Spleen (tissue), 11 donors: ENCODE results near the gene RGS19. TPM values are rescaled to one million over a fixed set of nuclear protein-coding genes. Genes with fewer than 3 reads are reported as not detected.

Source experiments
- DNase-seq: peaks from one replicate; pipeline ENCODE4 v3.0.0-alpha.2; 2020
- H3K27ac ChIP-seq, 8 donors: fragments of 200-600 bp; sonication (generic) in 7 of 8; 1 replicate in 4 of 8; 2 replicates in 4 of 8; pipeline versions ENCODE4 v1.5.0 to v1.8.0; 2016 to 2021; ENCODE audit warnings: inconsistent platforms in 4 of 8, mild to moderate bottlenecking in 4 of 8, moderate library complexity in 1 of 8
- H3K27me3 ChIP-seq, 7 donors: fragments of 200-600 bp; sonication (generic) in 6 of 7; replicated peaks in 1 of 7; 1 replicate in 4 of 7; 2 replicates in 3 of 7; pipeline versions ENCODE4 v1.5.0 to v1.8.0; 2016 to 2021; ENCODE audit warnings: inconsistent platforms in 3 of 7, mild to moderate bottlenecking in 1 of 7
- H3K36me3 ChIP-seq, 6 donors: fragments of 200-600 bp; sonication (generic) in 5 of 6; 1 replicate in 4 of 6; 2 replicates in 2 of 6; pipeline versions ENCODE4 v1.5.0 to v1.8.0; 2016 to 2021; ENCODE audit warnings: inconsistent platforms in 2 of 6
- H3K4me1 ChIP-seq, 6 donors: fragments of 200-600 bp; sonication (generic) in 5 of 6; 1 replicate in 3 of 6; 2 replicates in 3 of 6; pipeline versions ENCODE4 v1.5.0 to v1.8.0; 2016 to 2021; ENCODE audit warnings: inconsistent platforms in 3 of 6
- H3K4me3 ChIP-seq, 8 donors: fragments of 200-600 bp; sonication (generic) in 7 of 8; 1 replicate in 4 of 8; 2 replicates in 4 of 8; pipeline versions ENCODE4 v1.5.0 to v1.8.0; 2016 to 2021; ENCODE audit warnings: inconsistent platforms in 4 of 8, mild to moderate bottlenecking in 4 of 8, moderate library complexity in 2 of 8
- H3K9me3 ChIP-seq, 8 donors: fragments of 200-600 bp; sonication (generic) in 7 of 8; 1 replicate in 4 of 8; 2 replicates in 4 of 8; pipeline versions ENCODE4 v1.5.0 to v1.8.0; 2016 to 2021; ENCODE audit warnings: inconsistent platforms in 4 of 8
- POLR2A ChIP-seq, 3 donors: fragments of 450-650 bp; IDR thresholded peaks; one replicate each; pipeline ENCODE4 v1.5.1; 2017; ENCODE audit warnings: antibody characterized with exemption in 3 of 3, mild to moderate bottlenecking in 1 of 3
- POLR2AphosphoS5 ChIP-seq, 3 donors: sonication (generic); formaldehyde crosslinking; IDR thresholded peaks; one replicate each; pipeline ENCODE4 v1.5.1; 2017; ENCODE audit warnings: antibody characterized with exemption in 3 of 3
- WGBS, 5 donors: extraction: QIAGEN DNeasy Blood & Tissue Kit in 3 of 5; methylation state at CpG; one replicate each; pipeline versions ENCODE4 v1.1.5 to v1.1.7; 2013 to 2018; 5-methylcytosine and 5-hydroxymethylcytosine counted together
- intact Hi-C: fragments of 100-400 bp; cut with DNase I; formaldehyde crosslinking; loops from one replicate; pipeline ENCODE4 v1.15.0; 2023; ENCODE audit warnings: low total_unique reads
- polyA plus RNA-seq, 3 donors: library from polyadenylated mRNA; stranded (reverse); fragments of 200-250 nt; gene quantifications; one replicate each; pipeline ENCODE4 v1.2.1, GENCODE V29; 2013
- total RNA-seq, 7 donors: library from RNA; depleted of rRNA in 3 of 7; stranded (reverse); fragments of >200 nt in 3 of 7; fragmentation: NEBNext Ultra II Directional in 4 of 7; extraction: Animal tissue kit (Norgen Biotek cat#: 25700) in 4 of 7; gene quantifications; one replicate each; pipeline versions ENCODE4 v1.1.0 to v1.2.1, GENCODE V29; 2016 to 2021
- TF ChIP-seq, protein P1 (sequence below), 11 experiments: fragments of 200-600 bp in 7 of 11; fragments of 450-650 bp in 4 of 11; sonication (generic) in 4 of 11; IDR thresholded peaks in 8 of 11; conservative IDR thresholded peaks in 3 of 11; 1 replicate in 7 of 11; 2 replicates in 4 of 11; pipeline versions ENCODE4 v1.4.0 to v1.8.0; 2016 to 2021; ENCODE audit warnings: antibody characterized with exemption in 11 of 11, inconsistent platforms in 4 of 11, mild to moderate bottlenecking in 1 of 11
- donor health status: healthy with polysubstance abuse.
- donor health status: DM: no; HTN: no; CAD: no; lungs with moderate emphysema.
- donor health status: DM: no; HTN: no; CAD: no.
- donor health status: Bipolar disorder and iron deficiency.
- donor health status: healthy.
- donor health status: DM: no; HTN: no; CAD: no.
- donor health status: DM: yes; HTN: yes; CAD: no.

Gene RGS19
- total and polyA plus RNA-seq, 10 donors, result 80.4 to 186 (median 102) TPM

DNA sequence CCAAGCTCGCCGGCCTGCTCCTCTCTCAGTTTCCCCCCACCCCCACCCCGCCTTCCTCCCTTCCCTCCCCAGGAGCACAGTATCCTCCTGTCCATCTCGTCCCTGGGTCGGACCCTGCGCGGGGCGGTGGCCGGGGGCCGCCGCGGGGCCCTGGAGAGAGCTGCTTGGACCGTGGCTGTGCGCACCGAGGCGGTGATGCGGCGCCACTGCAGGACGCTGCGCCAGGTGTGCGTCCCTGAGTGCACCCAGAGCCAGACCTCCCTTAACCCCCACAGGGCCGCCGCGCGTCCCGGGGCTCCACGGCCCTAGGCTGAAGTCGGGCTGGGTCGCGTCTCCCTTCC lies 41.1 kb downstream of the RGS19 start:
- H3K4me3 ChIP-seq, result peak overlapping the region; percentile 52 to 94 (median 66)
- H3K27me3 ChIP-seq, result peaks cover 0 to 63% (median 10%) of the 10 kb centered on the region in 7 donors
- H3K27ac ChIP-seq, result peak overlapping the region in 7 of 8 donors; percentile 59 to 90 (median 86)
- no peak for DNase-seq
- H3K4me1 ChIP-seq, result peaks cover 29 to 94% (median 72%) of the 10 kb centered on the region in 6 donors
- H3K36me3 ChIP-seq, result peaks cover 0 to 26% (median 16%) of the 10 kb centered on the region in 6 donors
- TF ChIP-seq POLR2AphosphoS5 (IDR thresholded peaks at IDR 0.05), result no peak
- WGBS, 5 donors, result 1 to 4% (median 2%) methylated on average over 10 to 30 of the region's 30 CpGs
- intact Hi-C loops, result loop anchor here (10.0 kb wide), 1 partner anchor 53 kb away; the partner anchor contains the start of gene PRPF6
- no peaks in the 10 kb centered on the region for H3K9me3 ChIP-seq

DNA sequence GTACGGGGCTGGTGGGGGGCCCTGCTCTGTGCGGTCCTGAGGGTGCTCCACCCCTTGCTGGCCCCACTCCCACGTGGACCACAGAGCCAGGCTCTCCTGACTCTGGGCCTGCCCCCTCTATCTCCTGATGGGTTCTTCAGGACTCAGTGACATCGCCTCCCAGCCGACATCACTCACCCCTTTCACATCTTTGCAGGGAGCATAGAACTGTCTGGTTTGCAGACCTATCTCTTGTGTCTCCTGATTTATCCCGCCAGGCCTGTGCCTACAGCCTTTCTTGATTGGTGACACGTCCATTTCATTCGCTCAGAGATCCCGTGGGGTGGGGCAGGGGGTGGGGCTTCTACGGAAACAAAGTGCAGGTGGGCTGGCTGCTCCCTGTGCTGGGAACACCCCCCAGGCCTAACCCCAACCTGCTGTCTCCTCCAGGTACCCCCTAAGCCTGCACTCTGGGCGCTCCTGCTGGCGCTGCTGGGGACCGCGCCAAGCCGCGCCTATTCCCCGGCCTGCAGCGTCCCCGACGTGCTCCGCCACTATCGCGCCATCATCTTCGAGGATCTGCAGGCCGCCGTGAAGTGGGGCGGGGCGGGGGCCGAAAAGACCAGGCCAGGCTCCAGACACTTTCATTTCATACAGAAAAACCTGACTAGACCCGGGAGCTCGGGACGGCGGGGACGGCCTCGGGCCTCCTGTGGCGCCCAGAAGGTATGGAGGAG lies 41.7 kb downstream of the RGS19 start:
- DNase-seq, result no peak
- Histone ChIP-seq H3K27me3 (peaks cover 0 to 63% (median 10%) of the 10 kb centered on the region in 7 donors), H3K27ac (peak overlapping the region in 5 of 8 donors; percentile 74 to 90 (median 88)), H3K4me1 (peaks cover 29 to 94% (median 71%) of the 10 kb centered on the region in 6 donors), H3K4me3 (peak overlapping the region in 6 of 8 donors; percentile 57 to 94 (median 72)), H3K36me3 (peaks cover 0 to 31% (median 22%) of the 10 kb centered on the region in 6 donors), H3K9me3 (no peaks in the 10 kb centered on the region)
- TF ChIP-seq, protein P1, sequence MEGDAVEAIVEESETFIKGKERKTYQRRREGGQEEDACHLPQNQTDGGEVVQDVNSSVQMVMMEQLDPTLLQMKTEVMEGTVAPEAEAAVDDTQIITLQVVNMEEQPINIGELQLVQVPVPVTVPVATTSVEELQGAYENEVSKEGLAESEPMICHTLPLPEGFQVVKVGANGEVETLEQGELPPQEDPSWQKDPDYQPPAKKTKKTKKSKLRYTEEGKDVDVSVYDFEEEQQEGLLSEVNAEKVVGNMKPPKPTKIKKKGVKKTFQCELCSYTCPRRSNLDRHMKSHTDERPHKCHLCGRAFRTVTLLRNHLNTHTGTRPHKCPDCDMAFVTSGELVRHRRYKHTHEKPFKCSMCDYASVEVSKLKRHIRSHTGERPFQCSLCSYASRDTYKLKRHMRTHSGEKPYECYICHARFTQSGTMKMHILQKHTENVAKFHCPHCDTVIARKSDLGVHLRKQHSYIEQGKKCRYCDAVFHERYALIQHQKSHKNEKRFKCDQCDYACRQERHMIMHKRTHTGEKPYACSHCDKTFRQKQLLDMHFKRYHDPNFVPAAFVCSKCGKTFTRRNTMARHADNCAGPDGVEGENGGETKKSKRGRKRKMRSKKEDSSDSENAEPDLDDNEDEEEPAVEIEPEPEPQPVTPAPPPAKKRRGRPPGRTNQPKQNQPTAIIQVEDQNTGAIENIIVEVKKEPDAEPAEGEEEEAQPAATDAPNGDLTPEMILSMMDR (IDR thresholded peaks at IDR 0.05 in 8 of 11, conservative IDR thresholded peaks at IDR 0.05 in 3 of 11), result no peak
- no peak for TF ChIP-seq POLR2AphosphoS5 (IDR thresholded peaks at IDR 0.05)
- no peak for TF ChIP-seq POLR2A (IDR thresholded peaks at IDR 0.05)
- intact Hi-C loops, result loop anchor here (10.0 kb wide), 1 partner anchor 53 kb away; the partner anchor contains the start of gene PRPF6
- 11 to 15% (median 12%) methylated on average over 30 to 36 of the region's 36 CpGs for WGBS, 5 donors

DNA sequence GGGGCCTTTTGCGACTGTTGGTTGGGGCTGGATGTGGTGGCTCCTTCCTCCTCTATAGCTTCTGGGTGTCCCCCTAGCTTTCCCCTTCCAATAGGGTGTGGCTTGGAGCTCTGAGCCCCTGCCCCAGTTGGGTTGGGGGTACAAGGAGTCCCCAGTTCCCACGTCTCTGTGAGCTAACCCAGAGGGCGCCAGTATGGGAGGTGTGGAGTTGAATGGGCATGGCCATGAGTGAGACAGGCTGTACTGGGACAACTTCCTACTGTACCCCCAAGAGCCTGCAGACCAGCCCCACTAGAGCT lies 42.2 kb downstream of the RGS19 start:
- H3K9me3 ChIP-seq, result no peaks in the 10 kb centered on the region
- peaks cover 29 to 90% (median 67%) of the 10 kb centered on the region in 6 donors for H3K4me1 ChIP-seq
- 63 to 83% (median 76%) methylated on average over 3 of the region's 3 CpGs for WGBS, 5 donors
- peaks cover 0 to 36% (median 27%) of the 10 kb centered on the region in 6 donors for H3K36me3 ChIP-seq
- peaks cover 0 to 59% (median 6%) of the 10 kb centered on the region in 7 donors for H3K27me3 ChIP-seq
- no peak for DNase-seq
- intact Hi-C loops, result loop anchor here (10.0 kb wide), 1 partner anchor 52 kb away; the partner anchor contains the start of gene PRPF6
- H3K4me3 ChIP-seq, result no peak overlapping the region
- peak overlapping the region in 1 of 8 donors; percentile 50 for H3K27ac ChIP-seq
- TF ChIP-seq POLR2A (IDR thresholded peaks at IDR 0.05) (no peak), POLR2AphosphoS5 (IDR thresholded peaks at IDR 0.05) (no peak)
- TF ChIP-seq, protein P1 (IDR thresholded peaks at IDR 0.05 in 8 of 11, conservative IDR thresholded peaks at IDR 0.05 in 3 of 11), result no peak

DNA sequence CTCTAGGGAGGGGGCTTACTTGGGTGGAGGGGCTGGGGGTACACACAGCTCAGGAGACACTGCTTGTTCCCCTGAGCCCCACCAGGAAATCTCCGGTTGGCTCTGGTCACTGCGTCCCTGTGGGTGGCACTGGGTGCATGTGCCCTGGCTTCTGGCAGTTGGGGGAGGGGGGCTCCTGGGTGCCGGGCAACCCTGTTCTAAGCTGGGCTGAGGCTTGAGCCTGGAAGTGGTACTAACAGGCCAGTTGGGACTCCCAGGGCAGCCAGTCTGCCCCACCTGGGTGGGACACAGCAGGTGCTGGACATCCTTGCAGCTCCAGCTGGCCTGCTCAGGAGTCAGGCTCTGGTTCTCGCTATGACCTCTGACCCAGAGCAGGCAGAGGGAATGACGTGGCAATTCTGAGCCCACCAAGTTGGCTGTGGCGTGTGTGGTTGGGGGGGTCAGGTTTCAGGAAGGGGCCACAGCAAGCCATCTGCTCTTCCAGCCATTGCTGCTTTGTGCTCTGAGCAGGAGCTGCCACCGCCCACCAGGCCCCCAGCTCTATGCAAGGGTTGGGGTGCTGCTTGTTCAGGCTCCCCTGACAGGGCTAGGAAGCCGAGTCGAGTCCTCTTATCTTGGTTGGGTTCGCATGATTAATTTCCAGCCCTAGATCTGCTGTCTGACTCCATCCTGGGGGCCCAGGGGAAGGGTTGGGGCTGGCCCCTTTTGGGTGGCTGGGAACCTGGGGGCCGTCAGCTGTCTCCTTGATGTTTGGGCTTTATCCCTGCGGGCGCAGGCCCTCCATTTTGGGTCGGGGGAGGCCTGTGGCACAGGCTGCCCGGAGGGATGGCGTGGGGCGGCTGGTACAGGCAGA lies 42.7 kb downstream of the RGS19 start:
- intact Hi-C loops, result loop anchor here (10.0 kb wide), 1 partner anchor 52 kb away; the partner anchor contains the start of gene PRPF6

More for the DNA sequence above, 42.7 kb downstream of the RGS19 start:
- TF ChIP-seq, protein P1 (IDR thresholded peaks at IDR 0.05 in 8 of 11, conservative IDR thresholded peaks at IDR 0.05 in 3 of 11), result no peak
- no peak for TF ChIP-seq POLR2AphosphoS5 (IDR thresholded peaks at IDR 0.05)
- no peak for TF ChIP-seq POLR2A (IDR thresholded peaks at IDR 0.05)
- 59 to 70% (median 65%) methylated on average over 13 to 17 of the region's 17 CpGs for WGBS, 5 donors
- peaks cover 0 to 42% (median 32%) of the 10 kb centered on the region in 6 donors for H3K36me3 ChIP-seq
- no peaks in the 10 kb centered on the region for H3K9me3 ChIP-seq
- H3K4me3 ChIP-seq, result no peak overlapping the region
- peak overlapping the region in 3 of 8 donors; percentile 43 to 71 (median 50) for H3K27ac ChIP-seq
- peaks cover 0 to 53% (median 3%) of the 10 kb centered on the region in 7 donors for H3K27me3 ChIP-seq
- DNase-seq, result peak; percentile 73
- H3K4me1 ChIP-seq, result peaks cover 23 to 84% (median 61%) of the 10 kb centered on the region in 6 donors
